ENCODE data around the gene SEC11A.

The SEC11A gene

DNA sequence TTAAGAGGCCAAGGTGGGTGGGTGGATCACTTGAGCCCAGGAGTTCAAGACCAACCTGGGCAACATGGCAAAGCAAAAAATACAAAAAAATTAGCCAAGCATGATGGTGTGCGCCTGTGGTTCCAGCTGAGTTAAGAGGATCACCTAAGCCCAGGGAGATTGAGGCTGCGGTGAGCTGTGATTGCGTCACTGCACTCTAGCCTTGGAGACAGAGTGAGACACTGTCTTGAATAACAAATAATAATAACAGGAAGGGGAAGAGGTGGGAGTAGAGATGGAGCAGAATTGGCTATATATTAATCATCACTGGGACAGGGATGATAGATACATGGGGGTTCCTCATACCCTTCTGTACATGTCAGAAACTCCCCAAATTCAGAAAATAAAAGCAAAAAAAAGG lies 34.1 kb downstream of the SEC11A start:
- DNase-seq (ENCODE audit: low read depth in 2 of 2): no peak

DNA sequence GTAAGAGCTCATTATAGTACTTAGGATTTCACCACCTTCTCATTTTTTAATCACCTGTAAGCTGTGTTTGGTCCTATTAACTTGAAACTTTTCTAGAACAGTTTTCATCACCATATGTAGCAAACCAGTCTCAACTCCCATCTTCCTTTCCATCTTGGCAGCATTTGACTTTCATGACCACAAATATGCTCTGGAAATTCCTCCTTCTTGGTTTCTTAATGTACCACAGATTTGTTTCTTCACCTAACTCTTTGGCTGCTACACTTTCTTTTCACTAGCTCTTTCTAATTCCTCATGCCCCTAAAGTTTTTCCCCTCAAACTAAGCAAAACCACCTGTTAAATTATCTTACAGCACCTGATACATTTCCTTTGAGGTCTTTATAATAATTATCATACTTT lies 44.7 kb downstream of the SEC11A start:
- DNase-seq (ENCODE audit: low read depth in 2 of 2): no peak

GRCh38 chr15:84669726-84670125 lies 46.2 kb downstream of the SEC11A start:
- DNase-seq (ENCODE audit: low read depth in 2 of 2): no peak

DNA sequence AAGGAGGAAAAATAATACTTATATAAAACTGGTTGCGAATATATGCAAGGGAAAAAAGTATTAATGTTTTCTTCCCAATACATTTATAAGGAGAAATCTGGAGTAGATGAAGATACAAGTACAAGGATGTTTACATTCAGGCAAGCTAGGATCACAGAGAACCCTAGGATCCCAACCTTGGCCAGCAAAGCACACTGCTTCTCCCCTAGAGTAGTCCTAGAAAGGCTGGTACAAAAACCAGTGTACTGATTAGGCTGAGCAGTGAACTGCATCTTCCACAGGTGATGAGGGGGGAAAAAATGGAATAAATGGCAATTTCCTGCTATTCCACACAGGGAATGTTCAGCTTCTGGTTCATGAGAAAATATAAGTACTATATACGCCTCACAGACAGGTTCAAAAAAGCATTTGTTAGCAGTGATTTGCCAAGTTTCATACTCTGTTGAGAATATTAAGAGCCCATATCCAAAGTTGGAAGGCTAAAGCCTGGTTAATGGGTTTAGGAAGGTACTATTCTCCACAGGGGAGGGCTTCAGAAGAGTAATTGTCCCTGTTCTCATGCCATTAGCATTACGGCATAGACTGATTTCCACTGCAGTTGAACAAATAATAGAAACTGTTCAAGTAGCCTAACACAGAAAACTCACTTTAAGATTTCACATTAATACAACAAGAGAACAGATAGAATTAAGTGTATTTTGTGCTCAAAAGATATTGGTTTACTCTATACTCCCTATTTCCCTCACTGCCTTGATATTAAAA lies 47.5 kb downstream of the SEC11A start:
- DNase-seq (ENCODE audit: low read depth in 2 of 2): no peak

- DNase-seq (ENCODE audit: low read depth in 2 of 2): no peak
Observed at GRCh38 chr15:84666373-84666772, 49.6 kb downstream of the SEC11A start.

DNA sequence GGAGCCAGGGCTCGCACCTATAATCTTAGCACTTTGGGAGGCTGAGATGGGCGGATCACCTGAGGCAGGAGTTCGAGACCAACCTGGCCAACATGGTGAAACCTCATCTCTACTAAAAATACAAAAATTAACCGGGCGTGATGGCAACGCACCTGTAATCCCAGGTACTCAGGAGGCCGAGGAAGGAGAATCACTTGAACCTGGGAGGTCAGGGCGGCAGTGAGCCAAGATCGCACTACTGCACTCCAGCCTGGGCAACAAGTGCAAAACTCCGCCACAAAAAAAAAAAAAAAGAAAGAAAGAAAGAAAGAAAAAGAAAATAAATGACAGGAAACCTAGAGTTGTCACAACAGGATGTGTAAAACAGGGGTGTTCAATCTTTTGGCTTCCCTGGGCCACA lies 54.9 kb downstream of the SEC11A start:
- no peak for DNase-seq (ENCODE audit: low read depth in 2 of 2)

GRCh38 chr15:84659904-84660781 lies 55.8 kb downstream of the SEC11A start:
- DNase-seq (ENCODE audit: low read depth in 2 of 2): no peak

DNA sequence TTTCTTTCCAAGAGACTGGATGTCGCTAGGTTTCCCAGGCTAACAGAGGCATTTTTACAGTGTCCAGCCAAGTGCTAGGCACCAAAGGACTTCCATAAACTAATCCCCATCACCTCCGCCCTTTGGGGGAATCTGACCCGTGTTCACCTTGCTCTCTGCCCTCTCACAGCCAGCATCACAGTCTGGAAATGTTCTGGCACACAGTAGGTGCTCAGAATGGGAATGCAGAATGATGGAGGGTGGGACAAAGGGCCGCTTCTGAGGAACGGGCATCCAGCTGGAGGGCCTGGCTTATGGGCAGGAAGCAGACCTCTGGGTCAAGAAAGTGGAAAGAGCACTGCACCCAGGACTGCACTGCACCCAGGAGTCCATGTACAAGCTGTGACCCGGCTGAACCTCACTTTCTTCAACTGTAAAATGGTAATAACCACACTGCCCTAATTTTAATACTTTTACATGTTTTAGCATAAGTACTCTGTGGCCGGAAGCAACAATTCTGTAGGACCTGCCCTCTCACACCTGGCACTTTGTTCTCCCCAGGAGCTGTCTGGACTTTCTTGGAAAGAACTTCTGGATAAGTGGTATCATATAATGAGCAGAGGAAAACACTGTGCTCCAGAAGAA lies 57.0 kb downstream of the SEC11A start:
- DNase-seq (ENCODE audit: low read depth in 2 of 2): no peak

- peak; percentile 60 to 65 for DNase-seq (ENCODE audit: low read depth in 2 of 2)
Observed at GRCh38 chr15:84658080-84658787, 57.7 kb downstream of the SEC11A start, which contains the start of gene NMB. Gene NMB (minus strand): TSS chr15:84658199. CDS start chr15:84658152, 47 bp downstream.

GRCh38 chr15:84657748-84658079 lies 58.2 kb downstream of the SEC11A start:
- DNase-seq (ENCODE audit: low read depth in 2 of 2): no peak

- no peak for DNase-seq (ENCODE audit: low read depth in 2 of 2)
Observed at GRCh38 chr15:84656972-84657371, 59.0 kb downstream of the SEC11A start.

GRCh38 chr15:84654689-84655453 lies 61.1 kb downstream of the SEC11A start:
- peak; percentile 51 to 59 for DNase-seq (ENCODE audit: low read depth in 2 of 2)

GRCh38 chr15:84653910-84654688 lies 61.8 kb downstream of the SEC11A start, which contains the start of gene WDR73:
Gene WDR73 (minus strand): TSS chr15:84654283. CDS start chr15:84654274, 9 bp downstream.
- peak; percentile 95 to 97 for DNase-seq (ENCODE audit: low read depth in 2 of 2)

DNA sequence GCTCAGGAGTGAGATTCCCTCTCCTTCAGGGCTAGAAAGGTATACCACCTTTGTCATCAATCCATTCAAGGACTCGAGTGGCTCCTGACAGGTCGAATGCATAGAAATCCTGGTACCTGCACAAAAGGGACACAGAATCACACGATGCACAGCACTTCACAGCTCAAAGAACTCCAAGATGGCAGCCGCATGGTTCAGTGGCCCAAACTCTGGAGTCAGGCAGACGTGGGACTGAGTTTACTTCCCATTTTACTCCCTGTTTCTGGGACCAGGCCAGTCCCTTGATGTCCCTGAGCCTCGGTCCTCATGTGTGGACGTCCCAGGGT lies 62.4 kb downstream of the SEC11A start:
- DNase-seq (ENCODE audit: low read depth in 2 of 2): no peak

- DNase-seq (ENCODE audit: low read depth in 2 of 2): no peak
Observed at GRCh38 chr15:84649706-84650105, 66.2 kb downstream of the SEC11A start.

GRCh38 chr15:84648539-84648938 lies 67.4 kb downstream of the SEC11A start:
- no peak for DNase-seq (ENCODE audit: low read depth in 2 of 2)

- no peak for DNase-seq (ENCODE audit: low read depth in 2 of 2)
Observed at GRCh38 chr15:84647726-84648125, 68.2 kb downstream of the SEC11A start.

GRCh38 chr15:84645997-84646396 lies 69.9 kb downstream of the SEC11A start:
- DNase-seq (ENCODE audit: low read depth in 2 of 2): no peak

- DNase-seq (ENCODE audit: low read depth in 2 of 2): no peak
Observed at GRCh38 chr15:84645496-84645895, 70.4 kb downstream of the SEC11A start.

GRCh38 chr15:84643838-84644237 lies 72.1 kb downstream of the SEC11A start:
- no peak for DNase-seq (ENCODE audit: low read depth in 2 of 2)
